Suppressor macrophage (primary cell): ENCODE measurements around the gene SLC16A8.

ENCODE experiments used
- DNase-seq, 4 experiments: peaks; one replicate each; pipeline ENCODE4 v3.0.0-alpha.2; 2020 to 2022

The SLC16A8 gene

DNA sequence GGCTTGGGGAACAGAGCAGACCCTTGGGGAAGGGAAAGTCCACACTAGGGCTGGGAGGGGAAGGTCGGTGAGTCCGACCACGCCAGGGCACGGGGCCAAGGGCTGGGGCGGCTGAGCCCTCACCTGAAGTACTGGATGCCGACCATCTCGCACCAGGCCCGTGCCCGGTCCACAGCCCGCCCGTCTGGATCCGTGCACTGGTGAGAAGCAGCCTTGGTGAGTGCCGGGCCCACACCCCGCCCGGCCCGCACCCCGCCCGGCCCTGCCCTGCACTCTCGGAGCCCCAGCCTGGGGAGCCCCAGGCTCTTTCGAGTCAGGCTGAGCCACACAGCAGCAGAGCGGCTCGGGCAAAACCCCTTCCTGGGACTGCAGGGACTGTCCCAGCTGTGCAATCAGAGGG lies 28.4 kb upstream of the SLC16A8 start:
- no peak for DNase-seq

DNA sequence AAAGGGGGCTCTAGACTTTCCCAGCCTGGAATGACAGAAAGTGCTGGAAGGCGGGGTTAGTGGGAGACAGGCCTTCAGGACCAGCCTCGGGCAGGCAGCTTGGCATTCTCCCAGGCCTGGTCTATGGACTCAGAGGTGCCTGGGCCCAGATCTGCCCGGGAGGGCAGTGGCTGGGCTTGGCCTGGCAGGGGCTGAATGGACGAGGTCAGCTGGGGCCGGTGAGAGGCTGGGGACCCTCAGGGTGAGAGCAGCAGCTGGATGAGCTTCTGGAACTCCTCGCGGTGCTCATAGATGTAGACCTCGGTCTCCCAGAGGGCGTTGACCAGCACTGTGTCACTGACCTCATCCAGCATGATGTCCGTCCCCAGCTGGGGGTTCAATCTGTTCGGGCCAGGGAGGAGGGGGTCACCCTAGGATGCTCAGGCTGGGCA lies 28.0 kb upstream of the SLC16A8 start:
- no peak for DNase-seq

DNA sequence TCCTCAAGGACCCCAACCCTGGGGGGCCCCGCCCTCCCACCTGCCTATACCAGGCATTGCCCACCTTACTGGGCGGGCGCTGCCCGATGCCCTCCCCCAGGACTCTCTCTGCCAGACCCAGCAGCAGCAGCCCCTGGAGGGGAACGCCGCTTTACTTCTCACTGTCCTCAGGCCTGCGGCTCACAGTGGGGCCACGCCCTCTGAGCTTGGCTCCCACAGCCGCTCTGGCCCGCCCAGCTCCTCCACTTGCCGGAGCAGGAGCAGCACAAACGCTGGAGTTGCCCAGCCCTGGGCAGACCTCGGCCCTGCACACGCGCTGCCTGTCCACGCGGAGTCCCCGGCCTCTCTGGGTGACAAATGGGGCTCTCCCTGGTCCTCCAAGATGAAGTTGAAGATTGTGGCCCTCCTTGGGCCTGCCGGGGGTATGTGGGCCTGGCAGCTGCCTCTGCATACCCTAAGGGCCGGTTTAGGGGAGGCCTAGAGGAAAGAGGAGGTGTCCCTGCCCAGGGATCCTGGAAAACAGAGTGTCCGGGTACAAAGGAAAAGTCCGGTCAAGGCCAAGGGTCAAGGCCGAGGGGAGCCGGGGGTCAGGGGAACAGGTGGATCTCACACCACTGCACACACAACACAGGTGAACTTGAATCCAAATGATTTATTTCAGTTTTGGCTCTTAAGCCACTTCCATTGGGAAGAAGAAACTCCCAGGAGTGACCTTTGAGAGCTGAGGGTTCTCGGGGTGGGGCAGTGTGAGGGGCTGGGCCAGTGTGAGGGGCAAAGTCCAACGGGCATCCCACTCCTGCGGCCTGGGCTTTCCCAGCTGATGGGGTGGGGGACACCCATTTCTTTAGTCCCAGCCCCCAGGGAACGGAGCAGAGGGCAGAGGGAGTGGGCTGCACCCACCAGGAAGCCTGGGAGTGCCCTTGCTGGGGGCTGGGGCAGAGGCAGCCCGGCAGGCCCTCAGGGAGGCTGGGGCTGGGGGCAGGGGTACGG lies 27.2 kb upstream of the SLC16A8 start:
- DNase-seq = no peak

DNA sequence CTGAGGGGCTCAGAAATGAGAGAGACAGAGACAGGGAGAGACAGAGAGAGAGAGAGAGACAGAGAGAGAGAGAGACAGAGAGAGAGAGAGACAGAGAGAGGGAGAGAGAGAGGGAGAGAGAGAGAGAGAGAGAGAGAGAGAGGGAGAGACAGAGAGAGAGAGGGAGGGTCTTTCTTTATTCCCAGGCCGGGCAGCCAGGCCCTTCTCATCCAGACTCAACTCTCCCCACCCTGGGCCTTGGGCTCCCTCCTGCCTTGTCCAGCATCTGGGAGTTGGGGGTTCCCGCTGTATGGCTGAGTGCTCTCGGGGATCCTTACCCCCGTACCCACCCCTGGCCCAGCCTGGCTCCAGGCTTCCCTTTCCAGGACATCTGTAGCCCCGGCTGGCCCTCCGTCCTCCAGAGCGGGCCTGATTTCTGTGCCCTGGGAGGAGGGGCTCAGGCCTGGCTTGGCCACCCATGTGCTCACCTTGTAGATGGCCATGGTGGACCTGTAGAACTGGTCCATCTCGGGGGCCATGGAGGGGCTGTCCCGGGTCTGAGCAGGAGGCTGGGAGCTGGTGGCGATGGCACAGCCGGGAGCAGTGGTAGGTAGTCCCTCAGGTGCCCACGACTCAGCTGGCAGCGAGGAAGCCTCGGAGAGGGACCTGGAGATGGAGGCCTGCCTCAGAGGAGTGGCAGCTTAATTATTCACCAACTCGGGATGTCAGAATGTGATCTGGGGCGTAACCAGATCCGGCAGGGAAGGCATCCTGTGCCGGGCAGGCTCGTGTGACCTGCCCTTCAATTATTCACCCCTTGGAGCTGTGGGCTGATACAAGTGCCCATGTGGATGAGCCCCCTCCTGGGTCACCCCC lies 26.3 kb upstream of the SLC16A8 start, which contains the start of gene BAIAP2L2:
Gene BAIAP2L2 (minus strand): TSS at position 677 of the 855 bp plus-strand sequence. CDS start 159 bp downstream, at position 518.
- no peak for DNase-seq

DNA sequence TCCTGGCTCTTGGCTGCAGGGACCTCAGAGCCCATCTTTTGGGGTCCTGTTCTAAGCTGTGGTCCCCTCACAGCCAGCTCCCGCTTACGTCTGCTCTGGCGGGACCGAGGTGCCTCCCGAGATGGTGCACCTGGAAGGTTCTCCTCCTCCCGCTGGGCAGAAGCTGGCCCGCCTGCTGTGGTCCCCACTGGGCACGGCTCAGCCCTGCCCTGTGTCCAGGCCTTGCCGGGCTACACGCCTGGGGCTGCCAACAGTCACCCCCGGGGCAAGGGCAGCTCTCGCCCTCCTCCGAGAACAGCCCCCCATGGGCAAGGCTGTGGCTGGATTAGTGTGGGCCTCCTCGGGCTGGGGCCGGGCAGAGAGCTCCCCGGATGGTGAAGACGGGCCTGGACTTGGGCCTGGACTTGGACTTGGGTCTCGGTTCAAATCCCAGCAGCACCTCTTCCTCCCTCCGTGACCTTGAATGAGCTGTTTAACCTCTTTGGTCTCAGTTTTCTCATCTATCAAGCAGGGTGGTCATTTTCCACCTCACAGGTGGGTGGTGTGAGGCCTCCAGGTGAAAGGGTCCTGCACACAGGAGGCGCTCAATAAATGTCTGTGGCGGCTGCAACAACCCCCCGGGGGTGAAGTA lies 25.5 kb upstream of the SLC16A8 start:
- DNase-seq = no peak

DNA sequence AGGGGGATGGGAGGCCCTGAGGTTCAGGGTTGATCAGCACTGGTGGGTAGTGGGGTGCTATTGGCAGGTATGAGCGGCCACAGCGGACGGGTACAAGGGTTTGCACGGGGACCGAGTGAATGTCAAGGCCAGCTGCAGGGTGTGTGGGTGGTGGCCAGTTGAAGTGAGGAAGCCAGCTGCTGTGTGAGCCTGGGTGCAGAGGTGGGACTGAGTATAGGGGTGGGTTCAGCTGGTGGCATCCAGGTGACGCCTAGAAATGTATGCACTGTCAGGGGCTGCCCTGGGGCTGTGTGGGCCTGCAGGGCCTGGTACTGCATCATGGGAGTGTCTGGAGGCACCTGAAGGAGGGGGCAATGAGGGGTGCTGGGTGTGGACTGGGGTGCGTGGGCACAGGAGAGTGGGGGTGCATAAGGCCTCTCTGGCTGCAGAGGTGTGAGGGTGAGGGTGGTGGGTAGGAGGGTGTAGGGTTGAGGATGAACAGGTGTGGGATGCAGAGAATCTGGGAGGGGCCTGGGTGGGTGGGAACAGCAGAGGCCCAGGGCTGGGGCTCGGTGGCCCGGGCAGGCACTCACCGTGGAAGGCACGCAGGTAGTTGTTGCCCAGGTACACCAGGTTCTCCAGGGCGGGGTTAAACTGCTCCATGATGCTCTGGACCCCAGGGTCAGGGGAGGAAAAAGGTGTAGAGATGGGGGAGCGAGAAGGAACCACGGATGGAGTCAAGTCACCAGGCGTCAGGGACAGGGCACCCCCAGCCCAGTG lies 24.8 kb upstream of the SLC16A8 start:
- DNase-seq = no peak

DNA sequence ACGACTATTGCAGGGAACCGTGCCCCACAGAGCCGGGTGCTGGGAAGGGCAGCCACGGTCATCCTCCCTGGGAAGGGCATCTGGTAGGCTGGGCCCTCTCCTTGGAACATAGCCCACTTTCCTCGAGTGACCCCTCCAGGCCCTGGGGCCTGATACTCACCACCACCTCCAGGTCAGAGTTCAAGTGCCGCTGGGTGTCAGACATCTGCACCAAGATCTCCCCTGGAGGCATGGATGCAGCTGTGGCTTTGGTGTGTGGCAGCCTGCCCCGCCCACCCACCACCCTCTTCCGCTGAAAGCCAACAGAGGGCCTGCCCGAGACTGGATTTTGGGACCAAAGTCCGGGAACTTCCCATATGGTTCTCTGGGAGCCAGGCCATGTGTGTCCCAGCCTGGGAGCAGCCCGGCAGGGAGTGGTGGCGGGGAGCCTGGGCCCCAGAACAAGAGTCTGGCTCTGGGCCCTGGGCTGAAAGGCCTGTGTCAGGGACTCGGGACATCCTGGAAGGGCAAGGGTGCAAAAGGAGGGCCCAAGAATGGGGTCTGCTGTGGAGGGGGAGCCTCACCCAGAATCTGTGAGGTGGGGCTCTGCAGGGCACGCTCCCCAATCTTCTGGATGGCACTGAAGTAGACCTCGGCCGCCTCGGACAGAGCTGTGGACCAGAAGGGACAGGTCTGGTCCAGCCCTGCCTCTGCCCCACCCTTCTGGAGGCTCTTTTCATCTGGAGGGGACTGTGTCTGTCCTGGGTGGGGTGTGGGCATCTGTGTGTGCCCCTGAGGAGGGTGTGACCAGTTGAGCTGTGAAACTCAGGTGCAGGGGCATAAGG lies 23.9 kb upstream of the SLC16A8 start:
- no peak for DNase-seq

DNA sequence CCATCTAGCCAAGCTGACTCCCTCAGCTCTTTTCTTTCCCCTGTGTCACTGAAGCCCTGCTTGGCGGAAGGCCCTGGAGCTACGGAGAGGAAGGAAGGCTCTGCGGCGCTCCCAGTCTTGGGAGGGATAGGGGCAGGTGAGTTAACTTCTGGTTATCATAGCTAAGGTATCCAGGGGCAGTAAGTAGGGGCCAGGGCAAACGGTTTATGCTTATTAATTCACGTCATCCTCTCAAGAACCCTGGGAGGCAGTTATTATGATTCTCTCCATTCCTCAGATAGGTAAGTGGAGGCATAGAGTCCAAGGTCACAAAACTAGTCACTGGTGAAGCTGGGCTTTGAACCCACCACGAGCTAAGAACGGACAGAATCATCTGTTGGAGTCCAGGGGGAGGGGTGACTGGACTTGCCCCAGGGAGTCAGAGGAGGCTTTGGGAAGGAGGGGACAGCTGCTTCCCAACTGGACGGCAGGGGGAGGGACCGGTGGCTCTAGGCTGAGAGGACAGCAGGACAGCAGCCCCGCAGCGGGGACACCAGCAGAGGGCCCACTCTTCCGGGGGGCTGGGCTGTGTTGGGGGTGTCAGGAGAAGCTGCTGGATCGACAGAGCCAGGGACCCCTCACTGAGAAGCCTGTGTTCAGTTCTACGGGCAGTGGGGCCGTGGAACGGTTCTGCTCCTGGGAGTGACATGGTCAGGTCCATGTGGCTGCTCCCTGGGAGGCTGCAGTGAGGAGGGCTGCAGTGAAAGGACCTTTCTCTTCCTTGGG lies 23.0 kb upstream of the SLC16A8 start:
- DNase-seq = no peak

DNA sequence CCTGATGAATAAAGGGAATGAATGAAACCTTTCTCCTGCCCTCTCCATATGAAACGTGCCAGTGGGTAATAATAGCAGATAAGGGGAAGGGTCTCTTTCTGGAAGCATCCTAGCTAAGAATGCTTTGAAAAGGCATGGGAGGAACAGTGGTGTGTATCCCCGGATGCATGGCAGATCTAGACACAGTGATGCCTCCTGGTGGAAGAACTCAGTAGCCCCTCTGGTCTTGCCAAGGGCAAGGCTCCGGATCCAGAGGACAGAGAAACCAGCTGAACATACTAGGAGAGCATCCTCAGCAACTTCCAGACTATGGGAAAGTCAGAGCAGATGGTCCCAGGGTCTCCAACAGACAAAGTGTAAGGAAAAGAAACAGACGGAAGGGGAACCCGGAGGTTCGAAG lies 20.1 kb upstream of the SLC16A8 start:
- peak; percentile 35 to 55 (median 48) for DNase-seq

DNA sequence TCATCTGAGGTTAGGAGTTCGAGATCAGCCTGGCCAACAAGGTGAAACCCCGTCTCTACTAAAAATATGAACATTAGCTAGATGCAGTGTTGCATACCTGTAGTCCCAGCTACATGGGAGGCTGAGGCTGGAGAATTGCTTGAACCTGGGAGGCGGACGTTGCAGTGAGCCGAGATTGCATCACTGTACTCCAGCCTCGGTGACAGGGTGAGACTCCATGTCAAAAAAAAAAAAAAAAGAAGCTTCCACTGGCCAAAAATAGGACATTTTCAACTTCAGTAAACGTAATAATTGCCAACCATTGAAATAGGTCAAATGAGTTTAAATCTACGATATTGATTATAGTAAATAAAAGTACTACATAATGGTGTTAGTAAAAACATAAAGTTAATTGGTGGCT lies 19.7 kb upstream of the SLC16A8 start:
- no peak for DNase-seq

DNA sequence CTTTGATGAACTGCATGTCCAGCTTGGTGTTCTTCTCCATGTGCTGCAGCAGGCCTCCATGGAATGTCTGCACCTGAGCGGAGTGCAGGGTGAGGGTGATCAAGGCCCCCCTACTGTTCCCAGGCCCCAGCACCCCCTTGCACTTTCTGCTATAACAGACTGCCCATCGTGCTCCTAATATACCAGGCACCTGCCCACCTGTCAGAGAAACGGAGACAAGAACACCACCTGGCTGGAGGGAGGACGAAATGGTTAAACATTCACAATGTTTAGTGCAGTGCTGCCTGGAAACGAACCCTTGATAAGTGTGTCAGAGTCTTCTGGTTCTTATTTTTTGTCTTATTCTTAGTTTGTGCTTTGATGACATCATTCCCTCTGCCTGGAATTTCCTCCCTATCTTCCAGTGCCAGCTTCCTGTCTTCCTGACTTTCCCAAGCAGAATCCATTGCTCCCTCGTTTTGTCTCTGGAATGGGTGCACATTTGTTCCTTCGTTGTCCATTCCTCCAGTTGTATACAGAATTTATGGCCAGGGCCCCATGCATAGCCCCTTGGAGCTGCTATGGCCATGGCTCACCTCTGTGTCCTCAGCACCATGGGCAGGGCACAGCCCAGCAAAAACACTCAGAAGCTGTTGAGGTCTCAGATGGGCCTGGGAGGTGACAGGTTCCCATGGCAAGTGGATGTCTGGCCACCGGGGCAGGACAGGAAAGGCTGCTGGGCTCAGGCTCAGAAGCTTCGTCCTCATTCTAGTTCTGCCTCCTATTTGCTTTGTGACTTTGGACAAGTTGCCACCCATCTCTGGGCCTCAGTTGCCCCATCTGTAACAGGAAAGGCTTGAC lies 14.6 kb upstream of the SLC16A8 start:
- DNase-seq = no peak

DNA sequence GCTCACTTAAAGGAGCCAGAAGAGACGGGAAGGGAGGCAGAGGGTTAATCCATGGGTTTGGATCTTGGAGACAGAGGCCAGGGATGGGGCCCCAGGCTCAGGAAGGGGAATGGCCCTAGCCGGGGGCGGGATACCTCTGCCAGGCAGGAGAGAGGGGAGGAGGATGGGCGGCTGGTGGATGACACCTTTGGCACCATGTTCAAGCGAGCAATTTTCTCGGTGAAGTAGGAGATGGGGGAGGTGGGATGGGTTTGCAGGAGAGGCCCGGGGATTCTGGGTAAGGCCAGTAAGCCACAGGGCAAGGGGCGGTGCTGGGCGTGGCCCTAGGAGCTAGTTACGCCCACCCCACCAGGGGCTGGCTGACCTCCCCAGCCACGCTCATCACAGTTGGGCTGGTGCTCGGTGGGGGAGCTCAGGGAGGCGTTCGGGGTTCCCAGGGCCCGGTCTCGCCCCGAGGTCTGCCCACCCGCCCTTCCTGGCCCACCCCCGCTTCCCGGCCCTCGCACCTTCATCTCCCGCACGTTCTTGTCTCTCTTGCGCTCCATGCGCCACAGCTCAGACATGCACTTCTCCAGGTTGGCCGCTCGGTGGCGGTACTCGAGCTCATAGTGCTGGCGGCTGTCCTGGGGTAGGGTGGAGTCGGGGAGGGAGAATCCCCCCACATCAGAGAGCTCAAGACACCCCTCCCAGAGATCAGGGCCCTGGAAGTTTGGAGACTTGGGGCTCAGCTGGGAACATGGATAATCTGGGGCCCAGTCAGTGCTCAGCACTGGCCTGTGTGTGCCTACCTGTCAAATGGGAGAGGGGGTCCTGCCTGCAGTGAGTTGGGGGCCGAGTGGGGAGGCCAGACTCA lies 13.8 kb upstream of the SLC16A8 start:
- no peak for DNase-seq

DNA sequence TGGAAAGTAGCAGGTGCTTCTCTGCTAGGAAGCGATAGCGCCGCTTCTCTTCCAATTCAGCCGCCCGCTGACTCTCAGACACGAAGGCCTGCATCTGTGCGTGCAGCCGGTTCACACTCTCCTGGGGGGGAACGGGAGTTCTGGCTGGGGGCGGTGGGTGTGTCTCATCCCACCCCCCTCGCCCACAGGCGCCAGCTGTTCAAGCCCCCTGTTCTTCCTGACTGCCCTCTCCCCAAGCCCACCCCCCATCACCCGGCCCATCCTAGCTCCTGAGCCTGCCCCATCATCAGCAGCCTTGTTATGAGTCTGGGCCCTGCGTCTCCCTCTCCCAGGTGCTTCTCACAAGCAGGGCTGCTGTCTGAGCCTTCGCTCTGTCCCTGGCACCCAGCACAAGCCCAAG lies 13.1 kb upstream of the SLC16A8 start:
- no peak for DNase-seq

DNA sequence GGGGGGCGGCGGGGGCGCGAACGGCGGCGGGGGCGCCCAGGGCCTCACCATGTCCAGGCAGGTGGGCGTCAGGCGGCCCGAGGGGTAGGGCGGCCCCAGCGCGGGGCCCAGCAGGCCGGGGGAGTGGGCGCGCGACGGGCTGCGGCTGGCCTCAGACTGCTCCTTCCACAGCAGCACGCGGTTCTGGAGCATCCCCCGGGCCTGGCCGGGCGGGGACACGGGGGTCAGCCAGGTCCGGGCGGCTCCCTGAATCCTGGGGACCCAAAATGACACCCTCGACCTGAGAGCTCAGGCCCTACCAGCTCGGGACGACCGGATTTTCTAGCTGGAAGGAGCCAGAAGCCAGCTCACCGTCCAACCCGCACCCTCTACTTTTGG lies 5.5 kb upstream of the SLC16A8 start:
- DNase-seq = no peak

DNA sequence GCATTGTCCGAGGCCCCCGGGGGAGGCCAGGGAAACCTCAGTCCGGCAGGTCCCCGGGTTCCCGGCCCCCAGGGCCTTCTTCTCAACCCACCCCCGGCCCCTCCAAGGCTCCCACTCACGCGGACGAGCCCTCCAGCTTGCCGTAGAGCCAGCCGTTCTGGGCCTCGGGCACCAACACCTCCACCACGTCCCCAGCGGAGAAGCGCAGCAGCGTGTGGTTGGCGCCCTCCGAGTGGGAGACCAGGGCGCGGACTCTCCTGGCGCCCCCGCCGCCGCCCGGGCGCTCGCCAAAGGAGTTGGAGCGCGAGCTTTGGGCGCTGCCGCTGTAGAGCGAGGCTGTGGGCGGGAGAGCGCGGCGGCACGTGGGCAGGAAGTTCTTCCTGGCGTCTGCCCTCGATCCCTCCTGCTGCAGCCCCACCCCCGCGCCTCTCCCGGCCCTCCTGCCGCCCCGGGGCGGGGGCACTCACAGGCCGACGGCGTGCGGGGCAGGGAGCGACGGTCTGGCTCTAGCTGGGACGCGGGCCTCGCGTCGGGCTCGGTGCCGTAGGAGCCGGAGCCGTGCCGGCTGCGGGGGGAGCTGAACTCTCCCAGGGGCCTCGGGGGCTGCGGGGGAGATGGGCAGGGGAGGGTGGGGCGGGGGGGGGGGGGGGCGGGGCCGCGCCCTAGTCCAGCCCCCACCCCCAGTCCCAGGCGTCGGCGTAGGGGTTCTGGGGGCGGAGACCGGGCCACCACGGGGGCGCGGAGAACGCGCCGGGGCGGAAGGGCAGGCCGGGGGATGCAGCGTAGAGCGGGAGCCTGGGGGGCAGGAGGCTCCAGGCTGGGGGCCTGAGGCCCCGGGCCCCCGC lies 4.9 kb upstream of the SLC16A8 start:
- DNase-seq = no peak

DNA sequence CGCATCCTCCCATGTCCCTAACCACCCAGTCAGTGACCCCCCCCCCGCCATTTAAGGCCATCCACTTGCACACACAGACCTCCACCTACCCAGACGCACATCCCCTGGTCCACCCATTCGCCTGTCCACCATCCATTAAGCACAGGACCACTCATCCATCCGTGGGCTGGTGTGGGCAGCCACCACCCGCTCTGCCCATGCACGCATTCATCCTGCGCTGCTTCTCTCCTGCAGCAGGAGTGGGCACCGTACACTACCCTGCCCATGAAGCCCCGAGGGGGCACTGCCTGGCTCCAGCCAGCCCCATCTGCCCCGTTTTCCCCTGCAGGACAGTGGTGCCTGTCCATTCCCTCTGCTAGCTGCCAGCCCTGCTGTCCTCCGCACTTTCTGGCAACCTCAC lies 3.9 kb upstream of the SLC16A8 start:
- DNase-seq = no peak

DNA sequence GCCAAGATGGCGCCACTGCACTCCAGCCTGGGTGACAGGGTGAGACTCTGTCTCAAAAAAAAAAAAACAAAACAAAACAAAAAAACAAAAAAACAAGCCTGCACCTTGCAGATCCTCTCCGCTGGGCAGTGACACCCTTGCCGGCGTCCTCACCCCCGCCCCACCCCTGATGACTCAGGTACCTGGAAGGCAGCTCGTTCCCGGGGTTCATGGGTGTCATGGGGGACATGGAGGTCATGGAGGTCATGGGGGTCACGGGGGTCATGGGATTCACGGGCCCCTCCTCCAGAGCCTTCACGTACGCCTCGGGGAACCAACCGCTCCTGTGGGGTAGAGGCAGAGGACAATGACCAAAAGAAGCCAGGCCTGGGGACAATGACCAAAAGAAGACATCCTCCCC lies 3.0 kb upstream of the SLC16A8 start:
- DNase-seq = no peak
